ENCODE measurements around the gene MS4A13. TPM values are rescaled to one million over a fixed set of nuclear protein-coding genes. Genes with fewer than 3 reads are reported as not detected.

The MS4A13 gene
- polyA plus RNA-seq, 3 donors from 2014 or later = not detected

- DNase-seq = no peak
- Mint-ChIP-seq H3K4me3 (no peak overlapping the region), H3K4me1 (no peaks in the 10 kb centered on the region), H3K9me3 (peaks cover 3 to 15% (median 5%) of the 10 kb centered on the region in 6 donors), H3K27me3 (ENCODE audit: low read depth in 3 of 3) (peaks cover 2 to 6% (median 4%) of the 10 kb centered on the region in 3 donors), H3K36me3 (no peaks in the 10 kb centered on the region), H3K27ac (no peak overlapping the region)
Observed at GRCh38 chr11:60566776-60567175, 51.6 kb downstream of the MS4A13 start.

GRCh38 chr11:60570970-60571369, 55.8 kb downstream of the MS4A13 start:
- no peaks in the 10 kb centered on the region for H3K36me3 Mint-ChIP-seq

GRCh38 chr11:60589611-60590010, 74.4 kb downstream of the MS4A13 start:
- H3K27ac Mint-ChIP-seq = no peak overlapping the region
- peaks cover 0 to 5% (median 2%) of the 10 kb centered on the region in 3 donors for H3K27me3 Mint-ChIP-seq (ENCODE audit: low read depth in 3 of 3)
- no peak for DNase-seq
- H3K9me3 Mint-ChIP-seq = peaks cover 0 to 9% (median 2%) of the 10 kb centered on the region in 6 donors
- no peak overlapping the region for H3K4me3 Mint-ChIP-seq
- H3K4me1 Mint-ChIP-seq = no peaks in the 10 kb centered on the region
- H3K36me3 Mint-ChIP-seq = no peaks in the 10 kb centered on the region

More at GRCh38 chr11:60570970-60571369, 55.8 kb downstream of the MS4A13 start:
- no peak overlapping the region for H3K4me3 Mint-ChIP-seq
- DNase-seq = no peak
- H3K27ac Mint-ChIP-seq = no peak overlapping the region
- peaks cover 0 to 9% (median 0%) of the 10 kb centered on the region in 6 donors for H3K9me3 Mint-ChIP-seq
- H3K27me3 Mint-ChIP-seq (ENCODE audit: low read depth in 3 of 3) = peaks cover 2 to 6% (median 3%) of the 10 kb centered on the region in 3 donors
- no peaks in the 10 kb centered on the region for H3K4me1 Mint-ChIP-seq

Other genes with a start within 250 kb of the MS4A13 start
- 1 to 10 TPM in 2 of 3 donors, under 1 TPM in 1; 0.15 to 3.5 (median 1.3) TPM for gene MS4A4A, start 234.7 kb upstream of the MS4A13 start, polyA plus RNA-seq
- not detected for gene MS4A6E, start 188.1 kb upstream of the MS4A13 start, polyA plus RNA-seq
- 1 to 10 TPM; 1.0 to 7.1 (median 2.6) TPM for gene MS4A7, start 136.9 kb upstream of the MS4A13 start, polyA plus RNA-seq
- gene MS4A14, start 118.9 kb upstream of the MS4A13 start, polyA plus RNA-seq = not detected
- not detected for gene MS4A5, start 85.8 kb upstream of the MS4A13 start, polyA plus RNA-seq
- gene MS4A1, start 59.5 kb upstream of the MS4A13 start, polyA plus RNA-seq = 1 to 10 TPM; 1.2 to 2.8 (median 2.3) TPM
- not detected for gene MS4A12, start 22.6 kb upstream of the MS4A13 start, polyA plus RNA-seq
- gene MS4A8, start 184.2 kb downstream of the MS4A13 start, polyA plus RNA-seq = not detected
- not detected for gene MS4A18, start 209.3 kb downstream of the MS4A13 start, polyA plus RNA-seq
- gene MS4A15, start 241.5 kb downstream of the MS4A13 start, polyA plus RNA-seq = not detected